SK-N-SH treated with all-trans-retinoic acid at 6 μM for 48 hours (cell line): ENCODE results near the gene SMTN.
"Not testable (repeated sequence)": the region's sequence is repeated elsewhere in the genome, so short reads cannot be mapped to it uniquely, and the experiment has no call there.

Source experiments
- ARNTL ChIP-seq: fragments of 450-650 bp; formaldehyde crosslinking; IDR thresholded peaks from 2 replicates; pipeline ENCODE4 v1.5.0; 2020; ENCODE audit warnings: low read depth, mild to moderate bottlenecking, moderate library complexity, borderline replicate concordance
- BACH2 ChIP-seq: fragments of 250-450 bp; sonication (Bioruptor Pico); IDR thresholded peaks from 2 replicates; pipeline ENCODE4 v1.9.0; 2021; ENCODE audit warnings: mild to moderate bottlenecking, borderline replicate concordance
- CSDC2 ChIP-seq: fragments of 250-450 bp; sonication (Bioruptor Pico); IDR thresholded peaks from 2 replicates; pipeline ENCODE4 v1.5.0; 2020; ENCODE audit warnings: mild to moderate bottlenecking, moderate library complexity
- ISL1 ChIP-seq: fragments of 250-450 bp; sonication (Bioruptor Pico); IDR thresholded peaks from 2 replicates; pipeline ENCODE4 v2.1.2; 2022; ENCODE audit warnings: mild to moderate bottlenecking, moderate library complexity
- OSR1 ChIP-seq: fragments of 250-450 bp; sonication (Bioruptor Pico); IDR thresholded peaks from 2 replicates; pipeline ENCODE4 v1.8.0; 2022; ENCODE audit warnings: moderate library complexity, mild to moderate bottlenecking, inconsistent platforms
- PPARA ChIP-seq: fragments of 250-450 bp; sonication (Bioruptor Pico); IDR thresholded peaks from 2 replicates; pipeline ENCODE4 v1.5.0; 2020; ENCODE audit warnings: mild to moderate bottlenecking, borderline replicate concordance
- RARB ChIP-seq: fragments of 250-450 bp; sonication (Bioruptor Pico); IDR thresholded peaks from 2 replicates; pipeline ENCODE4 v1.8.0; 2021; ENCODE audit warnings: mild to moderate bottlenecking, moderate library complexity
- SNAI2 ChIP-seq: fragments of 250-450 bp; sonication (Bioruptor Pico); IDR thresholded peaks from 2 replicates; pipeline ENCODE4 v1.5.0; 2020; ENCODE audit warnings: mild to moderate bottlenecking, moderate library complexity
- TCF4 ChIP-seq: fragments of 250-450 bp; sonication (Bioruptor Pico); IDR thresholded peaks from 2 replicates; pipeline ENCODE4 v1.8.0; 2021; ENCODE audit warnings: mild to moderate bottlenecking, moderate library complexity, borderline replicate concordance
- ZC3H10 ChIP-seq: fragments of 250-450 bp; sonication (Bioruptor Pico); IDR thresholded peaks from 2 replicates; pipeline ENCODE4 v1.5.1; 2021; ENCODE audit warnings: mild to moderate bottlenecking, moderate library complexity
- ZFP3 ChIP-seq: fragments of 250-450 bp; sonication (Bioruptor Pico); IDR thresholded peaks from 2 replicates; pipeline ENCODE4 v1.5.0; 2020; ENCODE audit warnings: mild to moderate bottlenecking, moderate library complexity
- TF ChIP-seq, protein P1 (sequence below): fragments of 250-450 bp; sonication (Bioruptor Pico); IDR thresholded peaks from 2 replicates; pipeline ENCODE4 v1.8.0; 2020; ENCODE audit warnings: mild to moderate bottlenecking, moderate library complexity, borderline replicate concordance
- TF ChIP-seq, protein P2 (sequence below): fragments of 250-450 bp; sonication (Bioruptor Pico); IDR thresholded peaks from 2 replicates; pipeline ENCODE4 v1.5.1; 2020; ENCODE audit warnings: low read depth, mild to moderate bottlenecking, moderate library complexity

DNA sequence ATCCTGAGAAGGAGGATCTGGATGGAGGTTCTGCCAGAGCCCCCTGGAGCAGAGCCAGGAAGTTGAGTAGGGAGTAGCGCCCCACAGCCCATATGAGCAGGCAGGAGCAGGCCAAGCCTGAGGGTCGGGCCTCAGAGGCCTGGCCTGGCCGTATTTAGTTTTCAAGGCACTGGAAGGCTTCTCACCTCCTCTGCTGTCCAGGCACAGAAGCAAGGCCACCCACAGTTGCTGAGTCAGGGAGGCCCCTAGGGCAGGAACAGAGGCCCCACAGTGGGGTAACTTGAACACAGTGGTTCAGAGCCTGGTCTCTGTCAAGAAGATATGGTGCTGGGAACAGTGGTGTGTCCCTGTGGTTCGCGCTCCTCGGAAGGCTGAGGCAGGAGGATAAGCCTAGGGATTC is 21.5 kb upstream of the SMTN start:
- TF ChIP-seq, protein P1, sequence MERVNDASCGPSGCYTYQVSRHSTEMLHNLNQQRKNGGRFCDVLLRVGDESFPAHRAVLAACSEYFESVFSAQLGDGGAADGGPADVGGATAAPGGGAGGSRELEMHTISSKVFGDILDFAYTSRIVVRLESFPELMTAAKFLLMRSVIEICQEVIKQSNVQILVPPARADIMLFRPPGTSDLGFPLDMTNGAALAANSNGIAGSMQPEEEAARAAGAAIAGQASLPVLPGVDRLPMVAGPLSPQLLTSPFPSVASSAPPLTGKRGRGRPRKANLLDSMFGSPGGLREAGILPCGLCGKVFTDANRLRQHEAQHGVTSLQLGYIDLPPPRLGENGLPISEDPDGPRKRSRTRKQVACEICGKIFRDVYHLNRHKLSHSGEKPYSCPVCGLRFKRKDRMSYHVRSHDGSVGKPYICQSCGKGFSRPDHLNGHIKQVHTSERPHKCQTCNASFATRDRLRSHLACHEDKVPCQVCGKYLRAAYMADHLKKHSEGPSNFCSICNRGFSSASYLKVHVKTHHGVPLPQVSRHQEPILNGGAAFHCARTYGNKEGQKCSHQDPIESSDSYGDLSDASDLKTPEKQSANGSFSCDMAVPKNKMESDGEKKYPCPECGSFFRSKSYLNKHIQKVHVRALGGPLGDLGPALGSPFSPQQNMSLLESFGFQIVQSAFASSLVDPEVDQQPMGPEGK, result not testable (repeated sequence)
- not testable (repeated sequence) for TF ChIP-seq SNAI2 (CRISPR knock-in tag); ARNTL (CRISPR knock-in tag); CSDC2; ISL1 (CRISPR knock-in tag); ZFP3 (CRISPR knock-in tag); PPARA; RARB (CRISPR knock-in tag); TCF4; ZC3H10 (CRISPR knock-in tag); OSR1 (CRISPR knock-in tag); BACH2
- TF ChIP-seq, protein P2, sequence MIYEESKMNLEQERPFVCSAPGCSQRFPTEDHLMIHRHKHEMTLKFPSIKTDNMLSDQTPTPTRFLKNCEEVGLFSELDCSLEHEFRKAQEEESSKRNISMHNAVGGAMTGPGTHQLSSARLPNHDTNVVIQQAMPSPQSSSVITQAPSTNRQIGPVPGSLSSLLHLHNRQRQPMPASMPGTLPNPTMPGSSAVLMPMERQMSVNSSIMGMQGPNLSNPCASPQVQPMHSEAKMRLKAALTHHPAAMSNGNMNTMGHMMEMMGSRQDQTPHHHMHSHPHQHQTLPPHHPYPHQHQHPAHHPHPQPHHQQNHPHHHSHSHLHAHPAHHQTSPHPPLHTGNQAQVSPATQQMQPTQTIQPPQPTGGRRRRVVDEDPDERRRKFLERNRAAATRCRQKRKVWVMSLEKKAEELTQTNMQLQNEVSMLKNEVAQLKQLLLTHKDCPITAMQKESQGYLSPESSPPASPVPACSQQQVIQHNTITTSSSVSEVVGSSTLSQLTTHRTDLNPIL (CRISPR knock-in tag), result not testable (repeated sequence)
